Measurements from ENCODE around the gene TUFT1. TPM values are rescaled to one million over a fixed set of nuclear protein-coding genes. Genes with fewer than 3 reads are reported as not detected.

TUFT1 gene
- total and polyA plus RNA-seq, 9 of the 15 experiments (the other 6 are each of a cell fraction or from before 2014, with no cell fraction given): 0.54 to 2.0 (median 1.7) TPM

DNA sequence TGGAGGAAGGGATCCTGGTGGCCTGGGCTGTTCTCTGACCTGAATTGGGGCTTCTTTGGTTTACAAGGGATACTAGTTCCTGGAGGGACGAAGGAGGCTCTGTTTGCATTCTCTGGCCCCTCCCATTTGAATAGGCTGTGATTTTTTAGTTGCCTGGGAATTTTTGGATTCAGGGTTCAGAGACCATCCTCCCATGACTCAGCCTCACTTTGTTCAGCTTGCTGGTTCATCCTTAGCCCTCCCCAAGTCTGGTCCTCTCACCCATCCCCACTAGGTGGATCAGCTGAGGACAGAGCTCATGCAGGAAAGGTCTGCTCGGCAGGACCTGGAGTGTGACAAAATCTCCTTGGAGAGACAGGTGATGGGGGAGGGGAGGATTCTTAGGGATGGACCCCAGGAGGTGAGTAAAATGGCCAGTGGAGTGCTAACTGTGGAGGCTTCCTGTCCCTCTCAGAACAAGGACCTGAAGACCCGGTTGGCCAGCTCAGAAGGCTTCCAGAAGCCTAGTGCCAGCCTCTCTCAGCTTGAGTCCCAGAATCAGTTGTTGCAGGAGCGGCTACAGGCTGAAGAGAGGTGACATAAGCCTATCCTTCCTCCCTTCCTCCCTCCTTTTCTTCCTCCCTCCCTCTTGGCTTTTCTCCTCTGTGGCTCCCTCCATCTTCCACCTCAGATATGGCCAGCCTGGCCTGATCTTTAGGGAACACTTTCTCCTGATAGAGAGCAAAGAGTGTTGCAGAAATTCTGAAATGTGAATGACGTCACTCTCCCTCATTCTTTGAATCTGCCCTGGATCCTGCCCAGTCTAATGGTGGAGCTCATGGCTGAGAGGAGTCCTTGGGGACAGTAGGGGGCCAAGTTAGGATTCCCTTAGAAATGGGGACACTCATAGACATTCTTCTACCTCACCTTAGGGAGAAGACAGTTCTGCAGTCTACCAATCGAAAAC, 4.5 kb upstream of the TUFT1 start (continued):
- TF ChIP-seq HDGF (IDR thresholded peaks at IDR 0.05) (no peak), ATF7 (IDR thresholded peaks at IDR 0.05) (peak; percentile 88), HSF4 (CRISPR knock-in tag; IDR thresholded peaks at IDR 0.05; ENCODE audit: borderline replicate concordance) (no peak), ZNF121 (CRISPR knock-in tag; conservative IDR thresholded peaks at IDR 0.05) (no peak), ZSCAN32 (CRISPR knock-in tag; IDR thresholded peaks at IDR 0.05) (no peak), JUND (IDR thresholded peaks at IDR 0.05; ENCODE audit: borderline replicate concordance, low read depth, low read length) (peak; percentile 23; the same call in 1 of the 2 replicates), JUND (tag; IDR thresholded peaks at IDR 0.05; ENCODE audit: borderline replicate concordance, low read depth, low read length) (peak; percentile 13; the same call in 1 of the 3 replicates), JUN (IDR thresholded peaks at IDR 0.05; ENCODE audit: borderline replicate concordance, low read depth, low read length) (0 out of 2 replicates have a peak, but pooled peaks have one; percentile 7), JUN (CRISPR knock-in tag; IDR thresholded peaks at IDR 0.05; ENCODE audit: borderline replicate concordance) (no peak), PBX2 (CRISPR knock-in tag; IDR thresholded peaks at IDR 0.05; ENCODE audit: low read depth) (no peak), PBX2 (tag; conservative IDR thresholded peaks at IDR 0.05; ENCODE audit: low read depth) (no peak)
- TF ChIP-seq, protein P1, sequence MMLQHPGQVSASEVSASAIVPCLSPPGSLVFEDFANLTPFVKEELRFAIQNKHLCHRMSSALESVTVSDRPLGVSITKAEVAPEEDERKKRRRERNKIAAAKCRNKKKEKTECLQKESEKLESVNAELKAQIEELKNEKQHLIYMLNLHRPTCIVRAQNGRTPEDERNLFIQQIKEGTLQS (IDR thresholded peaks at IDR 0.05): peak; percentile 91
- TF ChIP-seq, protein P1 (CRISPR knock-in tag; conservative IDR thresholded peaks at IDR 0.05): no peak

All from K562 (cell line).